ENCODE data around the gene ST6GALNAC4. TPM values are rescaled to one million over a fixed set of nuclear protein-coding genes. Genes with fewer than 3 reads are reported as not detected.
A peak's percentile ranks its signal among the peaks of the same experiment; 100 is the strongest.

The ST6GALNAC4 gene
- polyA plus RNA-seq, 1 of the 3 experiments (the other 2 are of a cell fraction), result 30.2 TPM

DNA sequence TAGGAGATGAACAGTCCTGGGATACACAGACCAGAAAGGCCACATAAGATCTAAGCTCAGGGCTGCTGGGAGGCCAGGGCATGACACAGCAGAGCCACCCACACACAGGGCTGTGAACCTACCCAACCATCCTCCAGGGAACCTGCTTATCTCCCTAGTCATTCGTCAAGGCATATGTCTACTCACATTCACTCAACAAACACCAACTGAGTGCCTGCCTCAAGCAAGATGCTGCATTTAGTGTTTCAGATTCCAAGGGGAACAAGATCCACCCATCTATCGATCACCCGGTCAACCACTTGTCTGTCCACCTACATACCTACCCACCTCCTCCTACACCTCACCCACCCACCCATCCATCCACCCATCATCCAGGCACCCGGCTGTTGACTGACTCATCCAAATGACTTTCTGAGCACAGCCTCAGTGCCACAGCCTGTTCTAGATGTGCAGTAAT lies 19.0 kb upstream of the ST6GALNAC4 start (continued):
- TF ChIP-seq, protein P1, sequence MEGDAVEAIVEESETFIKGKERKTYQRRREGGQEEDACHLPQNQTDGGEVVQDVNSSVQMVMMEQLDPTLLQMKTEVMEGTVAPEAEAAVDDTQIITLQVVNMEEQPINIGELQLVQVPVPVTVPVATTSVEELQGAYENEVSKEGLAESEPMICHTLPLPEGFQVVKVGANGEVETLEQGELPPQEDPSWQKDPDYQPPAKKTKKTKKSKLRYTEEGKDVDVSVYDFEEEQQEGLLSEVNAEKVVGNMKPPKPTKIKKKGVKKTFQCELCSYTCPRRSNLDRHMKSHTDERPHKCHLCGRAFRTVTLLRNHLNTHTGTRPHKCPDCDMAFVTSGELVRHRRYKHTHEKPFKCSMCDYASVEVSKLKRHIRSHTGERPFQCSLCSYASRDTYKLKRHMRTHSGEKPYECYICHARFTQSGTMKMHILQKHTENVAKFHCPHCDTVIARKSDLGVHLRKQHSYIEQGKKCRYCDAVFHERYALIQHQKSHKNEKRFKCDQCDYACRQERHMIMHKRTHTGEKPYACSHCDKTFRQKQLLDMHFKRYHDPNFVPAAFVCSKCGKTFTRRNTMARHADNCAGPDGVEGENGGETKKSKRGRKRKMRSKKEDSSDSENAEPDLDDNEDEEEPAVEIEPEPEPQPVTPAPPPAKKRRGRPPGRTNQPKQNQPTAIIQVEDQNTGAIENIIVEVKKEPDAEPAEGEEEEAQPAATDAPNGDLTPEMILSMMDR (IDR thresholded peaks at IDR 0.05), result no peak
- TF ChIP-seq NFIC (IDR thresholded peaks at IDR 0.05; ENCODE audit: borderline replicate concordance), result no peak
- TF ChIP-seq GABPA (IDR thresholded peaks at IDR 0.05; ENCODE audit: low read depth), result no peak
- no peak for TF ChIP-seq REST (IDR thresholded peaks at IDR 0.05; ENCODE audit: low read depth, low read length)

DNA sequence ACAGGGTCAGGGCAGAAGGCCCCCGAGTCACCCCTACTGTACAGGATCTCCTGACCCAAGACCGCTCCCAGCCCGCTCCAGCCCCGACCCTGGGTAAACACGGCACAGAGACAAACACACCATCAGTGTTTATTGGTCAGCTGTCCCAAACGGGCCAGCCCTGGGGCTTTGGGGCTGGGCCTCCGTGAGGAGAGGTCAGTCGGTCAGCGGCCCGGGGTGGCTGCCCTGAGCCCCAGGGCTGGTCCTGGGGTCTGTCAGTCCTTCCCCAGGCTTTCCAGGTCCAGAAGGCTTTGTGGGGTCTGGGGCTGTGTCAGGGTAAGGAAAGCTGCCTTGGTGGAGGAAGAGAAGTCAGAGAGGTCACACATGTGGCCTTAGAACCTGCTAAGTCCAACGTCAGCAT lies 18.1 kb upstream of the ST6GALNAC4 start:
- Histone ChIP-seq H3K79me2 (ENCODE audit: insufficient read depth) (peaks cover 46% of the 10 kb centered on the region), H3F3A (replicated peaks; ENCODE audit: insufficient read depth) (peaks cover 12% of the 10 kb centered on the region), H3K4me1 (ENCODE audit: control insufficient read depth in 1 of 2, insufficient read depth in 2 of 2, low read depth in 1 of 2, low read length in 1 of 2) (peaks cover 18 to 44% of the 10 kb centered on the region in 2 experiments), H4K20me1 (ENCODE audit: insufficient read depth) (0 out of 2 replicates have a peak, but pooled peaks cover 6% of the 10 kb centered on the region), H3K27ac (ENCODE audit: low read depth in 2 of 2, low read length in 1 of 2) (no peak overlapping the region; a peak in 1 of 4 replicates), H3K9me3 (no peaks in the 10 kb centered on the region), H2AFZ (ENCODE audit: low read depth) (no peak overlapping the region), H3K4me2 (peak overlapping the region; percentile 91; the same call in 1 of the 2 replicates), H3K27me3 (ENCODE audit: insufficient read depth) (no peaks in the 10 kb centered on the region), H3K36me3 (replicated peaks in 1 of 2; ENCODE audit: control insufficient read depth in 1 of 2, insufficient read depth in 2 of 2, low read length in 1 of 2) (peaks cover 3 to 7% of the 10 kb centered on the region in 2 experiments), H3K4me3 (ENCODE audit: low read depth in 2 of 2, low read length in 1 of 2) (no peak overlapping the region), H3K9me2 (no peaks in the 10 kb centered on the region), H3K9ac (no peak overlapping the region)
- no peak for TF ChIP-seq FOSL2 (IDR thresholded peaks at IDR 0.05; ENCODE audit: borderline replicate concordance, low read depth)
- no peak for TF ChIP-seq JUND (IDR thresholded peaks at IDR 0.05)
- POLR2A ChIA-PET, result no interaction called here
- DNase-seq, result no peak
- 53% methylated on average over 2 of the region's 11 CpGs for WGBS (ENCODE audit: low lambda C conversion rate)
- CTCF ChIA-PET, result interaction anchor here (1.1 to 3.8 kb wide), 5 partner anchors 9 to 182 kb away, joined by 3 to 32 read pairs (median 7); no protein-coding TSS in a partner anchor

- H3K79me2 ChIP-seq (ENCODE audit: insufficient read depth), result peaks cover 46% of the 10 kb centered on the region
- H3F3A ChIP-seq (replicated peaks; ENCODE audit: insufficient read depth), result peaks cover 12% of the 10 kb centered on the region
- TF ChIP-seq, protein P1 (IDR thresholded peaks at IDR 0.05), result 0 out of 2 replicates have a peak, but pooled peaks have one; percentile 20
- TF ChIP-seq CHD2 (IDR thresholded peaks at IDR 0.05; ENCODE audit: low read length, partially characterized antibody) (no peak), EZH2phosphoT487 (IDR thresholded peaks at IDR 0.05; ENCODE audit: borderline replicate concordance, low read depth) (no peak)
- H3K9ac ChIP-seq, result no peak overlapping the region
- H2AFZ ChIP-seq (ENCODE audit: low read depth), result no peak overlapping the region
- no peaks in the 10 kb centered on the region for H3K9me3 ChIP-seq
- H4K20me1 ChIP-seq (ENCODE audit: insufficient read depth), result 0 out of 2 replicates have a peak, but pooled peaks cover 6% of the 10 kb centered on the region
- no peak for DNase-seq
- no peaks in the 10 kb centered on the region for H3K27me3 ChIP-seq (ENCODE audit: insufficient read depth)
- POLR2A ChIA-PET, result interaction anchor here (0.6 kb wide), 1 partner anchor 128 kb away, joined by 3 read pairs; no protein-coding TSS in a partner anchor
- H3K27ac ChIP-seq (ENCODE audit: low read depth in 2 of 2, low read length in 1 of 2), result no peak overlapping the region; a peak in 1 of 4 replicates
- peaks cover 3 to 5% of the 10 kb centered on the region in 2 experiments for H3K36me3 ChIP-seq (replicated peaks in 1 of 2; ENCODE audit: control insufficient read depth in 1 of 2, insufficient read depth in 2 of 2, low read length in 1 of 2)
- no peak overlapping the region for H3K4me2 ChIP-seq
- WGBS (ENCODE audit: low lambda C conversion rate), result 95% methylated on average over 4 of the region's 4 CpGs
- H3K9me2 ChIP-seq, result no peaks in the 10 kb centered on the region
- H3K4me3 ChIP-seq (ENCODE audit: low read depth in 2 of 2, low read length in 1 of 2), result no peak overlapping the region
- peaks cover 18 to 50% of the 10 kb centered on the region in 2 experiments for H3K4me1 ChIP-seq (ENCODE audit: control insufficient read depth in 1 of 2, insufficient read depth in 2 of 2, low read depth in 1 of 2, low read length in 1 of 2)
- CTCF ChIA-PET, result interaction anchor here (0.7 to 3.8 kb wide), 4 partner anchors 10 to 183 kb away, joined by 3 to 32 read pairs (median 12); no protein-coding TSS in a partner anchor
These were observed 17.4 kb upstream of the ST6GALNAC4 start for GRCh38 chr9:127934248-127934647.
